Measurements from ENCODE around the gene SLC25A29. TPM values are rescaled to one million over a fixed set of nuclear protein-coding genes. Genes with fewer than 3 reads are reported as not detected.

Gene SLC25A29
- total RNA-seq, 4 donors from 2014 or later, result 92.2 to 276 (median 173) TPM

GRCh38 chr14:100303179-100303578, 3.1 kb downstream of the SLC25A29 start:
- Histone ChIP-seq H3K4me3 (no peak overlapping the region), H3K4me1 (peaks cover 0 to 48% (median 24%) of the 10 kb centered on the region in 4 donors), H3K9me3 (no peaks in the 10 kb centered on the region), H3K36me3 (no peaks in the 10 kb centered on the region), H3K27ac (peak overlapping the region in 1 of 4 donors; percentile 97), H3K27me3 (no peaks in the 10 kb centered on the region)
- DNase-seq (ENCODE audit: low spot score in 2 of 2), result no peak
- TF ChIP-seq EP300 (IDR thresholded peaks at IDR 0.05), result no peak
- no peak for TF ChIP-seq POLR2A (IDR thresholded peaks at IDR 0.05)
- TF ChIP-seq CTCF (IDR thresholded peaks at IDR 0.05), result peak; percentile 26 to 48 (median 44)
- 57 to 68% methylated on average over 7 to 8 of the region's 8 CpGs for WGBS, 2 donors

DNA sequence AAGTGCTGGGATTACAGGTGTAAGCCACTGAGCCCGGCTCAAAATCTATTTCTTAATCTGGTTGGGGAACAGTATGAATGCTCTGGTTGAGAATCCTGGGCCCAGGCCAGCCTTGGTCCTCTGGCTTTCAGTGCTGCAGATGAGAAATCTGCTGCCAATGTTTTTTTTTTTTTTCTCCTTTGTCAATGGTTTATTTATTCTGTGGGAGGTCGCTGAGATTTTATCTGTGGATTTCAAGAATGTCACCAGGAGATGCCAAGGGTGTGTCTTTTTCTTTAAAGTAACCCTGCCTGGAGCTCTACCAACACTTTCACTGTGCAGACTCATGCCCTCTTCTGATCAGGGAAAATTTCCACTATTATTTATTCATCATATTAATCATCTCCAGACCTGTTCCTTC, 3.6 kb downstream of the SLC25A29 start:
- peaks cover 0 to 48% (median 23%) of the 10 kb centered on the region in 4 donors for H3K4me1 ChIP-seq
- TF ChIP-seq CTCF (IDR thresholded peaks at IDR 0.05) (no peak), EP300 (IDR thresholded peaks at IDR 0.05) (no peak), POLR2A (IDR thresholded peaks at IDR 0.05) (no peak)
- H3K4me3 ChIP-seq, result no peak overlapping the region
- no peak for DNase-seq (ENCODE audit: low spot score in 2 of 2)
- H3K27me3 ChIP-seq, result no peaks in the 10 kb centered on the region
- 39% methylated on average over 2 of the region's 2 CpGs for WGBS, 2 donors
- no peaks in the 10 kb centered on the region for H3K9me3 ChIP-seq
- no peak overlapping the region for H3K27ac ChIP-seq
- H3K36me3 ChIP-seq, result no peaks in the 10 kb centered on the region

- no peaks in the 10 kb centered on the region for H3K36me3 ChIP-seq
- H3K27ac ChIP-seq, result no peak overlapping the region
- peaks cover 0 to 58% (median 18%) of the 10 kb centered on the region in 4 donors for H3K4me1 ChIP-seq
- WGBS, 2 donors, result 88 to 94% methylated on average over 6 of the region's 6 CpGs
- no peak overlapping the region for H3K4me3 ChIP-seq
- TF ChIP-seq EP300 (IDR thresholded peaks at IDR 0.05) (no peak), POLR2A (IDR thresholded peaks at IDR 0.05) (no peak), CTCF (IDR thresholded peaks at IDR 0.05) (no peak)
- H3K27me3 ChIP-seq, result no peaks in the 10 kb centered on the region
- DNase-seq (ENCODE audit: low spot score in 2 of 2), result no peak
- H3K9me3 ChIP-seq, result no peaks in the 10 kb centered on the region
Observed at GRCh38 chr14:100299238-100299560, 7.0 kb downstream of the SLC25A29 start.

GRCh38 chr14:100298551-100299237, 7.5 kb downstream of the SLC25A29 start:
- Histone ChIP-seq H3K27ac (peak overlapping the region in 1 of 4 donors; percentile 82), H3K36me3 (no peaks in the 10 kb centered on the region), H3K27me3 (no peaks in the 10 kb centered on the region), H3K9me3 (no peaks in the 10 kb centered on the region), H3K4me3 (no peak overlapping the region), H3K4me1 (peaks cover 0 to 58% (median 19%) of the 10 kb centered on the region in 4 donors)
- 88 to 90% methylated on average over 14 of the region's 14 CpGs for WGBS, 2 donors
- TF ChIP-seq EP300 (IDR thresholded peaks at IDR 0.05), result no peak
- TF ChIP-seq POLR2A (IDR thresholded peaks at IDR 0.05), result no peak
- no peak for TF ChIP-seq CTCF (IDR thresholded peaks at IDR 0.05)
- no peak for DNase-seq (ENCODE audit: low spot score in 2 of 2)
